Measurements from ENCODE around the gene MAB21L2. TPM values are rescaled to one million over a fixed set of nuclear protein-coding genes. Genes with fewer than 3 reads are reported as not detected.

MAB21L2 gene
- total and polyA plus RNA-seq, 10 of the 15 experiments (the other 5 are each of a cell fraction or from before 2014, with no cell fraction given) = 0.11 to 0.25 TPM; not detected in 8

- TF ChIP-seq USF2 (IDR thresholded peaks at IDR 0.05; ENCODE audit: borderline replicate concordance, low read depth, low read length) (no peak), MTA3 (IDR thresholded peaks at IDR 0.05; ENCODE audit: borderline replicate concordance, low read length) (no peak), FOS (IDR thresholded peaks at IDR 0.05; ENCODE audit: borderline replicate concordance, extremely low read depth, insufficient read length) (no peak), ESRRA (IDR thresholded peaks at IDR 0.05; ENCODE audit: low read length) (no peak), NR2C1 (IDR thresholded peaks at IDR 0.05) (no peak), ZNF217 (IDR thresholded peaks at IDR 0.05) (no peak), RELB (IDR thresholded peaks at IDR 0.05; ENCODE audit: low read depth) (no peak), ELK1 (IDR thresholded peaks at IDR 0.05; ENCODE audit: low read depth, low read length) (no peak), YBX1 (IDR thresholded peaks at IDR 0.05) (no peak), PRDM15 (CRISPR knock-in tag; IDR thresholded peaks at IDR 0.05) (no peak), ETV6 (conservative IDR thresholded peaks at IDR 0.05 in 1 of 2, IDR thresholded peaks at IDR 0.05 in 1 of 2; ENCODE audit: borderline replicate concordance in 1 of 2, low read depth in 1 of 2) (no peak), TAF1 (IDR thresholded peaks at IDR 0.05; ENCODE audit: borderline replicate concordance, low read depth, low read length) (no peak), NFXL1 (IDR thresholded peaks at IDR 0.05; ENCODE audit: borderline replicate concordance) (no peak), NKRF (conservative IDR thresholded peaks at IDR 0.05) (no peak), PML (IDR thresholded peaks at IDR 0.05; ENCODE audit: low read length) (no peak)
- BruUV-seq (replicated peaks) = no TSS peak
- ChIA-PET RAD21 (ENCODE audit: unreplicated experiment) (no interaction called here), SMC1A (ENCODE audit: uncharacterized antibody, unreplicated experiment) (interaction anchor here (1.3 kb wide), 1 partner anchor 15 kb away, joined by 4 read pairs; no protein-coding TSS in a partner anchor), CTCF (no interaction called here), POLR2A (no interaction called here)
- 92% methylated on average over 1 of the region's 1 CpG for WGBS (ENCODE audit: insufficient coverage, insufficient replicate concordance, low lambda C conversion rate, missing lambda C conversion rate)
- no peaks in the 10 kb centered on the region for H3K27me3 ChIP-seq (replicated peaks in 1 of 2; ENCODE audit: control insufficient read depth in 2 of 2, insufficient read depth in 2 of 2, low read length in 1 of 2)
- no peaks in the 10 kb centered on the region for H4K20me1 ChIP-seq (ENCODE audit: control insufficient read depth, insufficient read depth)
- no peaks in the 10 kb centered on the region for H3K36me3 ChIP-seq (ENCODE audit: control insufficient read depth in 2 of 2, insufficient read depth in 2 of 2, low read length in 1 of 2)
- H2AFZ ChIP-seq (ENCODE audit: control insufficient read depth, low read depth, low read length) = no peak overlapping the region
- FAIRE-seq (no peak), ATAC-seq (no peak), DNase-seq (ENCODE audit: low read depth, low spot score) (no peak)
- H3K4me1 ChIP-seq (ENCODE audit: control insufficient read depth, insufficient read depth, low read length) = no peaks in the 10 kb centered on the region
- H3K9ac ChIP-seq (ENCODE audit: control insufficient read depth, insufficient read depth, low read length) = no peak overlapping the region
- H3K79me2 ChIP-seq (ENCODE audit: control insufficient read depth, insufficient read depth, low read length) = no peaks in the 10 kb centered on the region
- intact Hi-C loops (cut with micrococcal nuclease; ENCODE audit: unreplicated experiment) = no loop called here
- no peak overlapping the region for H3K27ac ChIP-seq (ENCODE audit: control insufficient read depth, insufficient read depth)
- no peak overlapping the region for H3K4me2 ChIP-seq (ENCODE audit: control insufficient read depth, insufficient read depth)
- in situ Hi-C loops (cut with MboI) = no loop called here
- H3K4me3 ChIP-seq = no peak overlapping the region
- H3K9me3 ChIP-seq (replicated peaks; ENCODE audit: control insufficient read depth, insufficient read depth, low read length) = no peaks in the 10 kb centered on the region
These were observed 38.9 kb upstream of the MAB21L2 start for GRCh38 chr4:150543042-150543441.

Measured in GM12878 (cell line).